NCI-H1048 (cell line): ENCODE measurements around the gene DCUN1D4.
"Not testable (repeated sequence)": the region's sequence is repeated elsewhere in the genome, so short reads cannot be mapped to it uniquely, and the experiment has no call there.

ENCODE experiments used
- DNase-seq: peaks from one replicate; lab custom pipeline; 2025; lab: John Stamatoyannopoulos, UW

Gene DCUN1D4

DNA sequence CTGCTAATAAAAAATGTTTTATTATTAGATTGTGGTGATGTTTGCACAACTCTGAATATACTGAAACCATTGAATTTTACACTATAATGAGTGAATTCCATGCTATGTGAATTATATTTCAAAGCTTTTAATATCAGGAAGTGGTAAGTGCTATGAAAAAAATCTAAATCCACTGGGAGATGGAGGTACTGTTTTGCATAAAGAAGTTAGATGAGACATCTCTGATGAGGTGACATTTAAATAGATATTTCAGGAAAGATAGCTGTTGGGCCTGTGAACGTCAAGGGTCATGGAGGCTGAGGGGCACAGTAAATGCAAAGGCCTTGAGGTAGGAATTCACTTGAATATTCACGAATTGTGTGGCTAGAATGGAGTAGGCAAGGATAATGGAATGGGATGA, 12.3 kb downstream of the DCUN1D4 start:
- DNase-seq = no peak

DNA sequence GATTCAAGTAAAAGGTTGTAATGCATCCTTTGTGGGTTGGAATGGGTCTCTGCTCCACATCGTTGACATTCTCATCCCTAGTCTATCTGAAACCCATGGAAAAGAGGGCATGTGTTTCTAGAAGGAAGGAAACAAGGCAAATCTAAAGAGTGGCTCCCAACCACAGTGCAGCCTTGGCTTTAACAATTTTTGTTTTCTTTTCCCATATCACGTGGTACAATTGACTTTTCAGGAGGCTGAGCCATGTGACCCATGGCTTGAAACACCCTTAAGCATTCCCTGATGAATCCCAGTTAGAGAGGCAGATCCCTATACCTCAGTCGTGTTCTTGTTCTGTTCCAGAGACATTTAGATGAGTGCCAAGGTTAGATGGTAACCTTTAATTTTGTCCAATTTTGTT, 12.8 kb downstream of the DCUN1D4 start:
- DNase-seq = no peak

DNA sequence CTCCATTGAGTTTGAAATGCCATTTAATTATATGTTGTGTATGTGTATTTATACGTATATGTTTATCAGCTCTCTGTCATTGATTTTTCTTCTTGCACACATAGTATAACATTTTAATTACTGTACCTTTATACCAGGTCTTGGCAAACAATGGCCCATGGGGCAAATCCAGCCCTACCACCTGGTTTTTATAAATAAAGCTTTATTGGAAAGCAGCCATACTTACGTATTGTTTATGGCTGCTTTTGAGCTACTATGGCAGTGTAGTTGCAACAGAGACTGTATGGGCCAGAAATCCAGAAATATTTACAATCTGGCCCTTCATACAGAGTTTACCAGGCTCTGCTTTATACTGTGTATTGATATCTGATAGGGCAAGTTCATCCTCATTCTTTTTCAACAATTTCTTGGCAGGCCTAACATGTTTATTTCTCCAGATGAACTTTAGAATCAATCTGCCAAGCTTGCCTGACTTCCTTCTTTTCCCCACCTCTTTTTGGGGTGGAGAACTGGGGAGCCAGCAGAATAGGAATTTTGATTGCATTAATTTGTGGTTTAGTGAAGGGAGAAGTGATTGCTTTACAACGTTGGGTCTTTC, 15.8 kb downstream of the DCUN1D4 start:
- no peak for DNase-seq

DNA sequence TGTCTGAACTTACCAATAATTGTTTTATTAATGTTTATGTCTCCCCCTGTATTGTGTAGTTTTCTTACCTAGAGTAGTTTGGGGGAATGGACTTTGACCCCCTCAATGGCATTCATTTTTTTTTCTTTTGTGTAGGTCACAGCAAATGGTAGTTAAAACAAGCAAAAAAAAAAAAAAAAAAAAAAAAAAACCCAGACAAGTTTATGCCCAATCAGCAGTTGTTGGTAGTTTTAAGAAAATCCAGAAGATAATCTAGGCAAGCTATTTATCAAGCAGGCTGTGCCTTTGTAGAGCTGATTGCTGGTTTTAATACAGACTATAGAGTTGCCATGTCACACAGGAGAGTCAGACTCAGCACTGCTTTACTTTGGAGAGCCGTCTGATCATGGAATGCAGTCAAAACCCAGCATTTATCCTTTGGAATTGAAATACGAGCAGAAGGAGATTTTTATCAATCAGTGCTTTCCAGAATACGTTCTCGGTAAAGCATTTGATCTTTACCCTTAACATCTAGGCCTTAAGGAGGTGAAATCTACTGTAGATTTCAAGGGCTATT, 16.6 kb downstream of the DCUN1D4 start:
- no peak for DNase-seq

DNA sequence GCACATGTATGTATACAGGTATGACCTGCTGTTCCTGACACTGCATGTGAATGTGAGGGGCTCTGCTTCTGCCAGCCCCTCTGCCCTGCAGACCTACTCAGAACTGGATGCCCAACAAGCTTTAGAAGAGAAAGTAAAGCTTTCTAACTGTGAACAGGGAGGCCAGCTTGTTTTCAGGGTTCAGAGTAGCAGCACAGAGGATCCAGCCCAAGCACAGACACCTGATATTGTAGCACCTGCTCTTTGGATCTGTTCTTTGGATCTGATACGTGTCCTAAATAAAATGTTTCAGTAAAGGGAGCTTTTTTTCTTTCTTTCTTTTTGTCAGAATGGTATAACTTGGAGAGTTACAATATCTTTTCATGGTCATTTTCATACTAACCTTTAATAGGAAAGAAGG, 19.2 kb downstream of the DCUN1D4 start:
- no peak for DNase-seq

DNA sequence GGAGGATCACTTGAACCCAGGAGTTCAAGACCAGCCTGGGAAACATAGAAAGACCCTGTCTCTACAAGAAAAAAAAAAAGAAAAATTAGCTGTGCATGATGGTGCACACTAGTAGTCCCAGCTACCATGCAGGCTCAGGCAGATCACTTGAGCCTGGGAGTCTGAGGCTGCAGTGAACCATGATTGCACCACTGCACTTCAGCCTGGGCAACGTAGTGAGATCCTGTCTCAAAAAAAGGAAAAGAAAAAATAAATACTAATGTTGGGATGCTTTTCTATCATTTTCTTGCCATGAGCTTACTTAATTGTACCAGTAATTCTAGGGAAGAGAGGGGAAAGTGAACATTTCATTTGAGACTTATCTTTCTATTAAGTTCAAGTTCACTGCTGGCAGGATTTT, 19.8 kb downstream of the DCUN1D4 start:
- no peak for DNase-seq

DNA sequence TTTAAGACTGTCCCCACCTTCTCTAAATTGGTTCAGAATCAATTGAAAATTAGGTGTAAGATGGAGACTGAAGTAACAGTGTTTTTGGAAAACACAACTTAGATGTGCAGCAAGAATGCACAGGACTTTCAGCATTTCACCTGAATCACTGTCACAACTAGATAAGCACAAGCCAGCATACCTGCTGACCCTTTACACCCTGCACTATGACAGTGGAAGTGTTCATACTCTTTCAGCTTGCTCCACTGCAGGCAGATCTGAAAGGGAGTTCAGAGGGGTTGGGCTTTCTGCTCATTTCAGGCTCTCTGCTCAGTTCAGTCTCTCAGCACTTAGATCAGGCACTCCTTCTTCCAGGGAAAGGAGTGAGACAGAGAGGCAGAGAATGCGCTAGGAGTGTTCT, 22.8 kb downstream of the DCUN1D4 start:
- no peak for DNase-seq

DNA sequence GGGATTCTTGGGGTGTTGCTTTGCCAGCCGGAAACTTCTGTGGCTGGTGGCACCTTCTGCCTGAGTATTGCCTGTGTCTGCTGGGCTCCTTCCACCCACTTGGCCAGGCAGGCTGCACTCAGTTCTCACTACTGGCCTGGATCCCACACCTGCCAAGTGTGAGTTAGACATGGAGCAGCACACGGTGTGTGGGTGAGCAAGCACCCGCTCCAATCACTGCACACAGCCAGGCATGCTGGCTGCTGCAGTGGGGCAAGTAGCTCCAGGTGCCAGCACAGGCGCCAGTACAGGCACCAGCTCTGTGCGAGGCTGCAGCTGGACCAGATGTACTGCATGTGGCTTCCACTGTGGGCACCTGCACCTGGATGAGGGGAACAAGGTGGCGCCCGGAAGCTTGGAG, 23.9 kb downstream of the DCUN1D4 start:
- DNase-seq = no peak

DNA sequence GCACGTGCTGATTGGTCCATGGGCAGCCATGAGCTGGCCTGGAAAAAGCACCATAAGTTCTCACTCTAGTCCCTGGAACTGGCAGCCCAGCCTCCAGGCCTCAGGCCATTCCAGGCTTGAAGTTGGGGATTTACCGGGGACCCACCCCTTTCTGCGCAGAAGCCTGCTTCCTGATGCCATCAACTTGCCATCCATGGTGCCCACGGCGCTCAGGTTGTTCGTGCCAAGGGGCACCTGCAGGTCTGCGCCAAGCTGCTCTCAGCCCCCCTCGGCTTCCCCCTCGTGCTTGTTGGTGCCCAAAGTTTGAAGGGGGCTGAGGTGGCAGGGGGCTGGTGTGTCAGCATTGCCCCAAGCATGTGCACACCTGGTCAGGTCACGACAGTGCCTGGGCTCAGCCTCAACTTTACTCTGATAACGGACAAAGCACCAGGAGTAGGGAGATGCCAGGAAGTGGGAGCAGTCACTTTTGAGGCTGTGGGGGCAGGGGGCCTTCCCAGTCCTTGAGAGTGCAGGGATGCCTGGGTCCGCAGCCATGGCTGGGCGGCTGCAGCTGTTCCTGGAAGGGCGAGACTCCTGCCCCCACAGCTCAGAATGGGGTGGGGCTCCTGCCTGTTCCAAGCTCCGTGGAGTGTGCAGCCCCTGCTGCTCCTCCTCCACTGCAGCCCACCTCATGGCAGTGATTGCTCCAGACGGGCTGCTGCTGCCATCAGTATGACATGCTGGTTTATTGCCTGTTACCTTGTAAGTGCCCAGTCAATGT, 24.9 kb downstream of the DCUN1D4 start:
- DNase-seq = no peak

DNA sequence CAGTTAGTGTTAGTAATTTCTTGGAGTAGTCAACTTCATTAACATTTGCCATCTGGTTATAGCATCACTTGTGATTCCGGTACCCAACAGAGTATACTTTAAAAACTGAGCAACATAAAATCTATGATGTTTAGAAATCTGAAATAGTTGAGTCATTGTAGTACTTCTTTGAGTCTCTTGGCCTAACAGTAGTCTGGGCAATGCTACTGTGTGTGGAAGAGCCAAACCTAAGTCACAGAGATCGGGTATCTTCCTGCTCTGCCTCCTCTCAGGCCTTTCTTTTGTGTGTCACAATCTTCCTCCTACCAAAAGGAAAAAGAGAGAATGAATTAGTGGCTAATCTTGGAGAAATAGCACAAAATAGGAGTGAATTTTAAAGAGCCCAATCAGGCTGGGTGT, 25.5 kb downstream of the DCUN1D4 start:
- DNase-seq = no peak

DNA sequence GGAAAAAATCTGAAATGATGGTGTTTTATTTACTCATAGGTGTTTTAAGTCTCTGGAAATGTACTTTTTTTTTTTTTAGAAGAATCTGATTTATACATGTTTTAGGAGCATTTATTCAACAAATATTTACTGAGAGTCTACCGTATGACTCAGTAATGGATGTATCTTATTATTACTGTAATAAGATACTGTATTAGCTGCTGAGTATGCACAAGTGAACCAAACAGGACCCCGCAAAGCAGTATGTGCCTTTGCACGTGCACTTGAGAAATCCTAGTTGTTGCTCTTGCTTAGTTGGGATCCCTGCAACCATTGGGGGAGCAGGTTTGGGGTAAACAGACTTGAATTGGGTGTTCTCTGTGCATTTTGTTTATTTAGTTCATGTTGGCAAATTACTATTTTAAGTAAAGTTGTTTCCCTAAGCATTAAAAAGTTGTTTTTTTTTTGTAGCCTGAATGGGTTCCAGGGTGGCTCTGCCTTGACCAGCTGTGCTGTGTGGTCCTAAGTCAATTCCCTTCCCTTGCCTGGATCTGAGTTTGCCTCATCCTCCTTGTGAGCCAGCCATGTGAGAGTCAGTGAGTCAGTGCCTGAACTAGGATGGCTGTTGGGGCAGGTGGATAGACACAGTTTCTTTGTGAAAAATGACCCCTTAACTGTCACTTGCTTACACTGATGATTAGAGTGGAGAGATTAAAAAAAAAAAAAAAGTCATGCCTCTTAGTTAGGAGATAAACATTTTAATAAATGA, 27.7 kb downstream of the DCUN1D4 start:
- DNase-seq = no peak

DNA sequence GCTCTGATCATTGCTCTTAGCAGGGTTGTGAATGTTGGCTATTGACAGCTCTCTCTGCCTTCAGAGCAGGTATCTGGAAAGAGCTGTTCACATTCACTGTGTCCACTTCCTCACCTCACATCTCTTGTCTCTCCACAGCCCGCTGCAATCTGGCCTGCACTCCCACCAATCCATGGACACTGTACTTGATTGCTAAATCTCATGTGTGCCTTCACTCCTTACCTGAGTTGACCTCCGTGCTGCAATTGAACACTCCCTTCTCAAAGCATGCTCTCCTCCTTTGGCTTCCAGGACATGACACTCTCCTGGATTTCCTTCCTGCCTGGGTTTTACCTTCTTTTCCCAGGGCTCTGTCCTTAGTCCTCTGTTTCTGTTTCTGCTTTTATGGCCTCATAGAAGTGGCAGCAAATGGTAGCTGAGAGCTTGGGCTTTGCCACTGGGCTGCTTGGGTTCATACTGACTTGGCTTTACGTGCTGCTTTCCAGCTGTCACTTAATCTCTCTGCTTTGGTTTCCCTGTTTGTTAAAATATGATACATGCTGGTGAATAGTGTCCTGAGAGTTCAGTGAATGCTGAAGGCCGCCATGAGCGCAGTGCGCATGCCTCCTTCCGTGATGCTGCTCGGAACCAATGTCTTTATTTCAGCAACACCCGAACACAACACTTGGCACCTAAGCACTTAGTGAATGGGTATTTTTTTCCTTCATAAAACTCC, 29.5 kb downstream of the DCUN1D4 start:
- DNase-seq = no peak

DNA sequence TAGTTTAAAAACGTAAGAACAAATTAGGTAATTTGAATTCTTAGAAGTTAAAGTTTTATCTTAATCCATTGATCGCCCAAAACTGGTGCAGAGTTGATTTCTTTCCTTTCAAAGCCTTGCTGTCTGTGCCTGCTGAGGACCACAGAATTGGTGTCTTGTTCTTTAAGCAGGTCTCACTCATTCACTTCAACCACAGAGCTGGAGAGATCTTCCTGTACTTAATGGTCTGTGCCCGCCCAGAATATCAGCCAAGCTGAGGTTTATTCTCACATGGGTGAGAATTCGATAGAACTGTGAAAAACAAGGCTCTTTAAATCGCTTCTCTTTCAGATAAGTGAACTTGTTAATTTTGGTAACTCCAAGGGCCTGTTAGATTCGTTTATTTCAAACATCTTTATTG, 31.6 kb downstream of the DCUN1D4 start:
- no peak for DNase-seq

DNA sequence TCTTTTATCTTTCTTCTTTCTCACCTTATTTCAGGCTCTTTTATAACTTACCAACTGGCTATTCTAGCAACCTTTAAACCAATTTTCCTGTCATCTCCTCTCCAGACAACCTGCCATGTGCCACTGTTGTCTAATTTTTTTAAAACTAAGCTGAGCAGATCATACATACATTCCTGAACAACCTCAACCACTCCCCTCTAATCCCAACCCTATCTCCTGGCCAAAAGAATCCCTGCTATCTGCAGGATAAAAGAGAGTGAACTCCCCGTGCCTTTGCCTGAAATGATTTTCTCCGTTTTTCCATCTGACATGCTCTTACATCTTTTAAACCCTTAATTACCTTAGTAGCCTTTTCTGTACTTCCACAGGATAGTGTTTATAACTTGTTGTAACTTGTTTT, 35.5 kb downstream of the DCUN1D4 start:
- DNase-seq = no peak

DNA sequence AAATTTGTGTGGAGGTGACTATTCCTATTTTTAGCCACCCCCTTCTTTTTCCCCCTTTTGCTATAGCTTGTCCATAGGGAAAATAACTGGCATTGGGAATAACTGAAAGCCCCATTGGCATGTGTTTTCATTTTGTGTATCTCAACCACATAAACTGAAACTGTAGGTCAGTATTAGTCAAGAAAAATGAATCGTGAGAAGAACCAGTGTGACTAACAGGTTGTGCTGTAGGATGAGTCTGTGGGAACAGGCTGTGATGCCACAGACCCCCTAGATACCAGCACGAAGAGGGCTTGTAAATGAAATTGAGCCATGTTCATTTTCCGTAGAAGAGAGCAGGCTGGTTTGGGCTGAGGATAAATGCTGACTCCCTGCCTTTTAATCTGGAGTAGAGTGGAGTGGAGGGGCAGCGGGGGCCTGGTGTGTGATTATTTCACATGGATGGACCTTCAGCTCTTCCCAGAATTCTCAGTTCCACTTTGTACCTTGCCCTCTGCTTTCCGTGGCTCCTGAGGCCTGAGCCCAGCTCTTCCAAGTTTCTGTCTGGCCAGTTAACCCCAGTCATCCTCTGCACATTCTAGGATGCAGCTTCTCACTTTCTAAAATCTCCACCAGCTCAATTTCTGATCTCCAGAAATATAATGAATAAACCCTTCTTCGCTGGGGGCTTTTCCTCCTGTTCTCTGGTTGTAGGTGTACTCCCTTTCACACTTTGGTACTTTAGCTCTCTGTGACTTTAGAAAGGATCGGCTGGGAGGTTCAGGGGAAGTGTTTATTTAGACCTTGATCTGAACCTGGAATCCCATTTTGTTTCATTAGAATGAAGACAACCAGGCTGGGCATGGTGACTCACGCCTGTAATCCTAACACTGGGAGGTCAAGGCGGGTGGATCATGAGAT, 37.3 kb downstream of the DCUN1D4 start:
- DNase-seq = no peak

DNA sequence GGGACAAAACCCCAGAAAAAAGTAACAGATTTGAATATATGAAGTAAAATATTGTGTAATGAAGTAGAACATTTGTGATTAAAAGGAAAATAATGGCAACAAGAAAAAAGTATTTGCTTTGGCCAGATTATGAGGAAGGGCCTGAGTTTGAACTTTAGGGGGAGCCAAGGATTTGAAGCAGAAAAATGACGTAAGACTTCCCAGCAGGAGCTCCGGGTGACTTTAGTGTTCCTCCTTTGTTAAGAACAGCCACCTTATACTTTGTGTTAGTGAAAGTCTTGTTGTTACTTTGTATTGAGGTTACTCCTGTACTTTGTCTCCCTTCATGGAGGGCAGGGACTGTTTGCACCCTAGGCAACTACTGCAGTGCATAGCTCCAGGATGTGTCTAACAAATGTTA, 41.1 kb downstream of the DCUN1D4 start:
- no peak for DNase-seq

DNA sequence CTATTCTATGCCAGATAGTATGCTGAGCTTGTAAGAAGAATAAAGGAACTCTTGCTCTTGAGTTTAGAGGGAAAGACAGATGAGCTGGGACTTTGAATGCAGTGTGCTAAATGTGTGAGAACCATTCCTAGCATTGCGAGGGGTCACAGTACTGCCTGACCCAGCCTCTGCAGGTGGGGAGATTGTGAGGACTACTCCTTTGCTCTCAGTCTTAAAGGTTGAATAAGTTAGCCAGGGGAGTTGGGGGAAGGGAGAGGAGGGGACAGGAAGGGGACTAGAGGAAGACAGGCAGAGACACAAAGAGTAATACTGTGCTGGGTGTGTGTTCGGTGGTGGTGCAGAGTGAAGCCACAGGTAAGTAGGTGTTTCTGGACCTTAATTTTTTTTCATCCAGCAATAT, 41.7 kb downstream of the DCUN1D4 start:
- no peak for DNase-seq

DNA sequence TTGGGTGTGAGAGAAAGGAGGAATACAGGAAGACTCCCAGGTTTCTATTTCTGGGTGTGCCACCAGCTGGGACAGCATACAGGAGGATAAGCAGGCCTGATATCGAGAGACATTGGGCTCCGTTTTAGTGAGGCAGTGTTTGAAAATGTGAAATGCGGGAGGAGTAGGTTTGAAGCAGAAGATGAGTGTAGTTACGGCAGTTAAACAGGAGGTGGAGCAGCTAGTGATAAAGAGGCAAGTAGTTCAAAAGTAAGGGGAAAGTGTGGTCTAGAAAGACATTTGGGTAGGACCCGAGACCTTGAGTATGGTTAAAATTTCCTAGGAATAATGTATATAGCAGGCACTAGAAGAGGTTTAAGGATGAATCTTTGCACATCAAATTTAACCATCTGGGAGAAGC, 42.4 kb downstream of the DCUN1D4 start:
- DNase-seq = no peak

DNA sequence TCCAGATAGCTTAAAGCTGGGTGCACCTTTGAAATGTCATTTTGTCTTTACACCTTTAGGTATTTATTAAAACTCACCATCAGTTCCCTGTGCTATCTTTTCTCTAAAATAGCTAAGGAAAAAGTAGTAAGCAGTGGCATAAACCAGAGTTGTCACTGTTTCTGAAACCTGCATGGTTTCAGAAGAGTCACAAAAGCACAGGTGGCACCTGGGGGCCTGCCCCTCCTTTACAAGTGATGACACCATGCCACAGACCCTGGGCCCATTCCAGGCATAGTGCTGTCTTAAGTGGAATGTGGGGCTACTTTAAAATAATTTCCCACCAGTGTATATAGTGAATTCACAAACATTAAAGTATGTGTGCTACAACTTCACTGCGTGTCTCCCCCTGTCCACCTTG, 47.8 kb downstream of the DCUN1D4 start:
- no peak for DNase-seq

DNA sequence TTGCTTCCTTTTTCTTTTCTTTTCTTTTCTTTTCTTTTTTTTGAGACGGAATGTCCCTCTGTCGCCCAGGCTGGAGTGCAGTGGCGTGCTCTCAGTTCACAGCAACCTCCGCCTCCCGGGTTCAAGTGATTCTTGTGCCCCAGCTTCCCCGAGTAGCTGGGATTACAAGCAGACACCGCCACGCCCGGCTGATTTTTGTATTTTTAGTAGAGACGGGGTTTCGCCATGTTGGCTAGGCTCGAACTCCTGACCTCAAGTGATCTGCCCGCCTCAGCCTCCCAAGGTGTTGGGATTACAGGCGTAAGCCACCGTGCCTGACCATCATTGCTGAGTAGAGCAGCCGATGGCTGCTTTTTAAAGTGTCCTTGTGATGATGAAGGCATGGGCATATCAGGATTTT, 50.4 kb downstream of the DCUN1D4 start:
- not testable (repeated sequence) for DNase-seq

DNA sequence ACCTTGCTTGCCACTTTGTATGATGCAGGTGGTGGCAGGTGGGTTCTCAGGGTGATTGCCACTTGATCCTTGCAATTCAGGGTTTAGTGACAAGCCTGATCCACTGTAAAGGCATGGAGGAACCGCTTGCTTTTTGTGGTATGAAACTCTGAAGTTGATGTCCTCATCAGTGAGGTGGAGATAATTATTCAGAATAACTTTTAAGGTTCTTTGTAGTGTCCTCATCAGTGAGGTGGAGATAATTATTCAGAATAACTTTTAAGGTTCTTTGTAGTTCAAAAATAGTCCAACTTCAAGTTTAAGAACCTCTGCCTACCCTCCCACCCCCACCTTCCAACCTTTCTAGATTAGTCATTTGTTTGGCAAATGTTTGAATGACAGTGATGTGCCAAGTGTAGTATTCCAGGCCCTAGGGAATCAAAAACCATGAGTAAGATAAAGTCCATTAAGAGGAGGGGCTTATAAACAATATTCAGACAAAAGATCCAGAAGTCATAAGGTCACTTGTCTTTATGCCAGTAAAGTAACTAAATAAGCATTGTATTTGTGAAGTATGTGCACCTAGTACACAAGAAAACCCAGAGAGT, 51.2 kb downstream of the DCUN1D4 start:
- DNase-seq = no peak
